ENCODE results near the gene PAQR4.

DNA sequence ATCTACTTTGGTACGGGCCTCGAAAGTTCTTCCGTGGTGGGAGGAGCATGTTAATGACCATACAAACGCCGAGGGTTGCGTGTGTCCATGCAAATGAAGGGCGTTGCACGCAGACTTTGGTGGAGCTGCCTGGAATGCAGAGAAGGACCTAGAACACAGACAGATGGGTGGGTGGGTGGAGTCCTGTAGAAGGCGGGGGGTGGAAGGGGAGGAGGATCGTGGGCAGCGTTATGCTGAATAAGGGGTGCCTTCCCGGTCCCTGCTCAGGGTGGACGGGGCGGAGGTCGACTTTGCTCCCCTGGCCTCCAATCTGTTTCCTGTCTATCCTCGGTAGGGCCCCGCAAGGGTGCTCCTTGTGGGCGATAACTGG lies 795 bp upstream of the PAQR4 start:
- TF ChIP-seq, protein P1, sequence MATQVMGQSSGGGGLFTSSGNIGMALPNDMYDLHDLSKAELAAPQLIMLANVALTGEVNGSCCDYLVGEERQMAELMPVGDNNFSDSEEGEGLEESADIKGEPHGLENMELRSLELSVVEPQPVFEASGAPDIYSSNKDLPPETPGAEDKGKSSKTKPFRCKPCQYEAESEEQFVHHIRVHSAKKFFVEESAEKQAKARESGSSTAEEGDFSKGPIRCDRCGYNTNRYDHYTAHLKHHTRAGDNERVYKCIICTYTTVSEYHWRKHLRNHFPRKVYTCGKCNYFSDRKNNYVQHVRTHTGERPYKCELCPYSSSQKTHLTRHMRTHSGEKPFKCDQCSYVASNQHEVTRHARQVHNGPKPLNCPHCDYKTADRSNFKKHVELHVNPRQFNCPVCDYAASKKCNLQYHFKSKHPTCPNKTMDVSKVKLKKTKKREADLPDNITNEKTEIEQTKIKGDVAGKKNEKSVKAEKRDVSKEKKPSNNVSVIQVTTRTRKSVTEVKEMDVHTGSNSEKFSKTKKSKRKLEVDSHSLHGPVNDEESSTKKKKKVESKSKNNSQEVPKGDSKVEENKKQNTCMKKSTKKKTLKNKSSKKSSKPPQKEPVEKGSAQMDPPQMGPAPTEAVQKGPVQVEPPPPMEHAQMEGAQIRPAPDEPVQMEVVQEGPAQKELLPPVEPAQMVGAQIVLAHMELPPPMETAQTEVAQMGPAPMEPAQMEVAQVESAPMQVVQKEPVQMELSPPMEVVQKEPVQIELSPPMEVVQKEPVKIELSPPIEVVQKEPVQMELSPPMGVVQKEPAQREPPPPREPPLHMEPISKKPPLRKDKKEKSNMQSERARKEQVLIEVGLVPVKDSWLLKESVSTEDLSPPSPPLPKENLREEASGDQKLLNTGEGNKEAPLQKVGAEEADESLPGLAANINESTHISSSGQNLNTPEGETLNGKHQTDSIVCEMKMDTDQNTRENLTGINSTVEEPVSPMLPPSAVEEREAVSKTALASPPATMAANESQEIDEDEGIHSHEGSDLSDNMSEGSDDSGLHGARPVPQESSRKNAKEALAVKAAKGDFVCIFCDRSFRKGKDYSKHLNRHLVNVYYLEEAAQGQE (IDR thresholded peaks at IDR 0.05; ENCODE audit: low read depth, low read length), result no peak
- TF ChIP-seq RAD21 (IDR thresholded peaks at IDR 0.05; ENCODE audit: low read length) (no peak), MAX (IDR thresholded peaks at IDR 0.05; ENCODE audit: low read depth) (no peak), FOXM1 (IDR thresholded peaks at IDR 0.05; ENCODE audit: low read depth) (no peak), TAF1 (IDR thresholded peaks at IDR 0.05; ENCODE audit: borderline replicate concordance, low read depth, low read length) (no peak), POLR2AphosphoS5 (IDR thresholded peaks at IDR 0.05; ENCODE audit: low read depth, low read length) (no peak)
- TF ChIP-seq, protein P2, sequence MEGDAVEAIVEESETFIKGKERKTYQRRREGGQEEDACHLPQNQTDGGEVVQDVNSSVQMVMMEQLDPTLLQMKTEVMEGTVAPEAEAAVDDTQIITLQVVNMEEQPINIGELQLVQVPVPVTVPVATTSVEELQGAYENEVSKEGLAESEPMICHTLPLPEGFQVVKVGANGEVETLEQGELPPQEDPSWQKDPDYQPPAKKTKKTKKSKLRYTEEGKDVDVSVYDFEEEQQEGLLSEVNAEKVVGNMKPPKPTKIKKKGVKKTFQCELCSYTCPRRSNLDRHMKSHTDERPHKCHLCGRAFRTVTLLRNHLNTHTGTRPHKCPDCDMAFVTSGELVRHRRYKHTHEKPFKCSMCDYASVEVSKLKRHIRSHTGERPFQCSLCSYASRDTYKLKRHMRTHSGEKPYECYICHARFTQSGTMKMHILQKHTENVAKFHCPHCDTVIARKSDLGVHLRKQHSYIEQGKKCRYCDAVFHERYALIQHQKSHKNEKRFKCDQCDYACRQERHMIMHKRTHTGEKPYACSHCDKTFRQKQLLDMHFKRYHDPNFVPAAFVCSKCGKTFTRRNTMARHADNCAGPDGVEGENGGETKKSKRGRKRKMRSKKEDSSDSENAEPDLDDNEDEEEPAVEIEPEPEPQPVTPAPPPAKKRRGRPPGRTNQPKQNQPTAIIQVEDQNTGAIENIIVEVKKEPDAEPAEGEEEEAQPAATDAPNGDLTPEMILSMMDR (IDR thresholded peaks at IDR 0.05), result no peak

Measured in SK-N-SH (cell line).